Colonic mucosa (tissue), 4 donors: ENCODE results near the gene SYNE3. TPM values are rescaled to one million over a fixed set of nuclear protein-coding genes. Genes with fewer than 3 reads are reported as not detected.
A peak's percentile ranks its signal among the peaks of the same experiment; 100 is the strongest.

Experiments used
- DNase-seq: peaks from one replicate; pipeline ENCODE4 v3.0.0-alpha.2; 2020
- H3K27ac ChIP-seq: fragments of 200-600 bp; one replicate; pipeline ENCODE4 v1.8.0; 2021
- H3K27me3 ChIP-seq: fragments of 200-600 bp; one replicate; pipeline ENCODE4 v1.8.0; 2021
- H3K36me3 ChIP-seq: fragments of 200-600 bp; one replicate; pipeline ENCODE4 v1.8.0; 2021
- H3K4me1 ChIP-seq: fragments of 200-600 bp; one replicate; pipeline ENCODE4 v1.8.0; 2021; ENCODE audit warnings: mild to moderate bottlenecking
- H3K4me3 ChIP-seq: fragments of 200-600 bp; one replicate; pipeline ENCODE4 v1.8.0; 2021
- H3K9ac ChIP-seq, 2 donors: one replicate each; pipeline ENCODE4 v1.7.0; 2013; ENCODE audit warnings: control low read depth in 2 of 2, low read depth in 2 of 2, low read length in 2 of 2
- H3K9me3 ChIP-seq: fragments of 200-600 bp; one replicate; pipeline ENCODE4 v1.8.0; 2021
- intact Hi-C: fragments of 100-400 bp; cut with DNase I; formaldehyde crosslinking; loops from one replicate; pipeline ENCODE4 v1.14.1; 2022
- total RNA-seq, 2 donors: library from RNA; stranded (reverse); fragmentation: NEBNext Ultra II Directional in 1 of 2; extraction: Animal tissue kit (Norgen Biotek cat#: 25700) in 1 of 2; gene quantifications; one replicate each; pipeline ENCODE4 v1.2.1, GENCODE V29; 2021
- TF ChIP-seq, protein P1 (sequence below): fragments of 200-600 bp; IDR thresholded peaks from one replicate; pipeline ENCODE4 v1.8.0; 2022; ENCODE audit warnings: antibody characterized with exemption, mild to moderate bottlenecking
- donor health status: healthy.
- donor health status: DM: no; HTN: no; CAD: no.
- donor health status: DM: no; HTN: no; CAD: no.

The SYNE3 gene
- total RNA-seq, 2 donors from 2014 or later = 7.3 to 9.5 TPM

DNA sequence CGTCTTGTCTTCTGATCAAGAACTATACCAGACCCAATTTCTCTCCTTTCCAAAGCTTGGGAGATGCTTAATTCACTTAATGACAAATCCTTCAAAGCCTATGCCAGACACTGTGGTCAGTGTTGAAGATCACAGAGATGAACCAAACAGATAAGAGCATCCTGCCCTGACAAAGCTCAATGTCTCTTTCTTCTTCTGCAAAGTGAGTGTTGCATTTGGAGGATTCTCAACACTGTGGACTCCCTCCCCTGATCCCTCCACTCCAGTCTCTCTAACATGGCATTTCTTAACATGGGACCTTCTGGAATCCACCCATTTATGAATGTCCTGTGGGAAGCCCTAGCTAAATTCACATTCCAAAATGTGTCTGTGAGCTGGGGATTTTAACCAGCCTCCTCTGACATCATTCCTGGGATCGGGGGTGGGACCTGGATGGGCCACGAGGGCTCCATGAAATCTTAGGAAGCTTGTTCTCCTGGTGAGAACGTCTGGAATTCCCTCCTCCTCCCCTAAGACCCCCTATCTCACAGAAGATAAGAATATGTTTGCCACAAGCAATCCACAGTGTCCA is 20.3 kb downstream of the SYNE3 start:
- no peaks in the 10 kb centered on the region for H3K9me3 ChIP-seq
- no peak overlapping the region for H3K4me3 ChIP-seq
- peaks cover 21% of the 10 kb centered on the region for H3K4me1 ChIP-seq
- intact Hi-C loops = no loop called here
- TF ChIP-seq, protein P1, sequence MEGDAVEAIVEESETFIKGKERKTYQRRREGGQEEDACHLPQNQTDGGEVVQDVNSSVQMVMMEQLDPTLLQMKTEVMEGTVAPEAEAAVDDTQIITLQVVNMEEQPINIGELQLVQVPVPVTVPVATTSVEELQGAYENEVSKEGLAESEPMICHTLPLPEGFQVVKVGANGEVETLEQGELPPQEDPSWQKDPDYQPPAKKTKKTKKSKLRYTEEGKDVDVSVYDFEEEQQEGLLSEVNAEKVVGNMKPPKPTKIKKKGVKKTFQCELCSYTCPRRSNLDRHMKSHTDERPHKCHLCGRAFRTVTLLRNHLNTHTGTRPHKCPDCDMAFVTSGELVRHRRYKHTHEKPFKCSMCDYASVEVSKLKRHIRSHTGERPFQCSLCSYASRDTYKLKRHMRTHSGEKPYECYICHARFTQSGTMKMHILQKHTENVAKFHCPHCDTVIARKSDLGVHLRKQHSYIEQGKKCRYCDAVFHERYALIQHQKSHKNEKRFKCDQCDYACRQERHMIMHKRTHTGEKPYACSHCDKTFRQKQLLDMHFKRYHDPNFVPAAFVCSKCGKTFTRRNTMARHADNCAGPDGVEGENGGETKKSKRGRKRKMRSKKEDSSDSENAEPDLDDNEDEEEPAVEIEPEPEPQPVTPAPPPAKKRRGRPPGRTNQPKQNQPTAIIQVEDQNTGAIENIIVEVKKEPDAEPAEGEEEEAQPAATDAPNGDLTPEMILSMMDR = no peak
- H3K9ac ChIP-seq = peak overlapping the region in 1 of 2 donors; percentile 41
- H3K27me3 ChIP-seq = no peaks in the 10 kb centered on the region
- peak overlapping the region; percentile 61 for H3K27ac ChIP-seq
- DNase-seq = no peak
- no peaks in the 10 kb centered on the region for H3K36me3 ChIP-seq

DNA sequence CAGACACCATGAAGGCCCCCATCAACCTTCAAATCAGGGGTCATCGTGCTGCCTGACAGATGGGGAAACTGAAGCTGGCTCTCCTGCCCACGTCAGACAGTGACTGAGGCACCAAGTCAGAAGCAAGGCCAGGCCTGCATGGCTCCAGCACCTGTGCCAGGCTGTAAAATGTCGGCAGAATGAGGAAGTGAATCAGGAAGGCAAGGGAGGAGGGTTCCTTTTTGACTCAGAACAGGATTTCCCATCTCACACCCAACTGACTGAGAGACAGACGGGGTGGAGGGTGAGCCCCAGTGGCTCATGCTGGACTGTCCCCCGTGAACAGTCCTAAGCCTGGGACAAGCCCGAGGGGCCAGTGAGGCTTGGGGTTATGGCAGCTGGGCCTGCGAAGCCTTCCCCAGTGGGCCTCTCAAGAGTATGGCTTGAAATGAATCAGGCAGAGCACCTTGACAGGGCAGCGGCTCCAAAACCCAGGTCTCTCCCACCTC is 20.9 kb downstream of the SYNE3 start:
- no peaks in the 10 kb centered on the region for H3K36me3 ChIP-seq
- H3K27me3 ChIP-seq = no peaks in the 10 kb centered on the region
- H3K4me1 ChIP-seq = peaks cover 21% of the 10 kb centered on the region
- intact Hi-C loops = no loop called here
- peak; percentile 53 for DNase-seq
- H3K27ac ChIP-seq = peak overlapping the region; percentile 61
- H3K9me3 ChIP-seq = no peaks in the 10 kb centered on the region
- peak overlapping the region in 1 of 2 donors; percentile 46 for H3K9ac ChIP-seq
- H3K4me3 ChIP-seq = no peak overlapping the region
- TF ChIP-seq, protein P1 = no peak

DNA sequence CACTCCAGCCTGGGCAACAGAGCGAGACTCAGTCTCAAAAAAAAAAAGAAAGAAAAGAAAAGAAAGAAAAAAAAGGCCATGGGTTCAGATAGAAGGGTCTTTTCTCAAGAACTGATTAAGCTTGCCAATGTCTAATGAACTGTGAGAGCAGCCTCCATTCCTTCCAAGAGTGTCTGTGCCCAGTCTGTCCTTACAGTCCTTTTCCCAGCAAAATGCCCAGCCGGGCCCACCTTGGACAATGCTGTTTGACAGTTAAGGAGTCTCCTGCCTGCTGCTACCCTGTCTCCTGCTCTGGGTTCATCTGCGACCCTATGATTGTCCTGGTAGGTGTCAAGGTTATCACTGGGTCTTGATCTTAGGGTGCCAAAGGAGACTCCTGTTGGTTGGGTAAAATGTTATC is 21.4 kb downstream of the SYNE3 start:
- peak overlapping the region; percentile 61 for H3K27ac ChIP-seq
- no peak for DNase-seq
- H3K9ac ChIP-seq = peak overlapping the region in 1 of 2 donors; percentile 46
- H3K4me3 ChIP-seq = no peak overlapping the region
- peaks cover 24% of the 10 kb centered on the region for H3K4me1 ChIP-seq
- H3K27me3 ChIP-seq = no peaks in the 10 kb centered on the region
- H3K36me3 ChIP-seq = no peaks in the 10 kb centered on the region
- no peaks in the 10 kb centered on the region for H3K9me3 ChIP-seq
- intact Hi-C loops = no loop called here
- TF ChIP-seq, protein P1 = no peak

DNA sequence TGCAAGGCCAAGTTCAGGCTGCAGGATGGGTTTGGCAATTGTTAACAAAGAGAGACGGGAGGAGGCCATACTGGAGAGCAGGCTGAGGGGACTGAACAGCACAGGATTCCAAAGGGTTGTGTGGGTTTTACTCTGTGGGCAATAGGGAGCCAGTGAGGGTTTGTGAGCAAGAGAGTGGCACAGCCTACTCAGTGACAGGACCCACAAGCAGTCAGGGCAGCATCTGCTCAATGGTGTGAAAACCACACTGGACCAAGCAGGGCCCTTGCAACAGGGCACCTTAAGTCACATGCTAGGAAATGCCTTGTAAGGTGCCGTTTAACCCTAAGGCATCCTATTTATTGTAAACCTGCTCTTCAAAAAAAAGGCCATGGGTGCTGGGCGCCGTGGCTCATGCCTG is 22.0 kb downstream of the SYNE3 start:
- DNase-seq = no peak
- peaks cover 29% of the 10 kb centered on the region for H3K4me1 ChIP-seq
- no peak overlapping the region for H3K27ac ChIP-seq

DNA sequence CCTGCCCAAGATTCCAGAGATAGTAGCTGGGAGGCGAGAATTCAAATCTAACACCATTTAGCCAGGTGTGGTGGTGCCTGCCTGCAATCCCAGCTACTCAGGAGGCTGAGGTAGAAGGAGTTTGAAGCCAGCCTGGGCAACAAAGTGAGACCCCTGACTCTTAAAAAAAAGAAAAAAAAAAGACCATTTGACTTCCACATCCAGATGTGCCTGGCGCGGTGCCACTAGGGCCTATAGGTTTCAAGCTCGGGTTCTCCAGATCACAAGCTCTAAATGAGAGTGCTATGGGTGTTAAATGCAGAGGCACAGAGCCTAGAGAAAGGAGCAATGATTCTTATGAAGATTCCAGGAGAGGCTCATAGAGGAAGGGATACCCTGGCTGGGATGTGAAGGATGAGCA is 22.5 kb downstream of the SYNE3 start:
- intact Hi-C loops = no loop called here
- no peak overlapping the region for H3K27ac ChIP-seq
- DNase-seq = no peak

More for the DNA sequence above, 22.0 kb downstream of the SYNE3 start:
- Histone ChIP-seq H3K9me3 (no peaks in the 10 kb centered on the region), H3K36me3 (no peaks in the 10 kb centered on the region), H3K4me3 (no peak overlapping the region), H3K9ac (no peak overlapping the region), H3K27me3 (no peaks in the 10 kb centered on the region)
- TF ChIP-seq, protein P1 = no peak
- intact Hi-C loops = no loop called here

More for the DNA sequence above, 22.5 kb downstream of the SYNE3 start:
- Histone ChIP-seq H3K9ac (no peak overlapping the region), H3K9me3 (no peaks in the 10 kb centered on the region), H3K36me3 (no peaks in the 10 kb centered on the region), H3K27me3 (no peaks in the 10 kb centered on the region), H3K4me3 (no peak overlapping the region), H3K4me1 (peaks cover 29% of the 10 kb centered on the region)
- TF ChIP-seq, protein P1 = no peak
